ENCODE measurements around the gene TMEM212. TPM values are rescaled to one million over a fixed set of nuclear protein-coding genes. Genes with fewer than 3 reads are reported as not detected.

TMEM212 gene
- total and polyA plus RNA-seq, 12 donors = 0.06 TPM; not detected in 11

DNA sequence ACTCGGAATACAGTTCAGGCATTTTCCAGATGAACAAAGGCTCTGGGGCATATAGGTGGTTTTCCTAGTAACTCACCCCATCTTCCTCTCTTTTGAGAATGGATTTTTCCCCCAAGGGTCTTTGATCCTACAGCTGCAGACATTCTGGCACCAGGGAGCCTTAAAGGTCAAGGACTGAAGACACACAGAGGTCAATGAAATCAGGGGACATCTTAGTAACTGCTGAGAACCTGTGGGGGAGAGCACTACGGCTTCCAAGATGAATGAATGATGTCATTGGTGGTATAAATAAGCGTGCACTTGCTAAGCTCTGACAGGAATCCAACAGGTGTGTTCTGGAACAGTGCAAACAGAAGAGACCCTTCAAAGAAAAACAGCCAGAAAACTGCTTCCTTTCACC lies 36.3 kb downstream of the TMEM212 start:
- intact Hi-C loops (cut with DNase I) = no loop called here
- Histone ChIP-seq H3K4me3 (no peak overlapping the region), H3K36me3 (replicated peaks in 1 of 2) (no peaks in the 10 kb centered on the region), H3K27me3 (no peaks in the 10 kb centered on the region), H3K9me3 (replicated peaks in 1 of 3) (no peaks in the 10 kb centered on the region), H3K27ac (peak overlapping the region in 1 of 5 donors; percentile 43), H3K4me1 (replicated peaks in 1 of 2) (peaks cover 0 to under 1% of the 10 kb centered on the region in 2 donors)
- DNase-seq = no peak
- TF ChIP-seq, protein P1, sequence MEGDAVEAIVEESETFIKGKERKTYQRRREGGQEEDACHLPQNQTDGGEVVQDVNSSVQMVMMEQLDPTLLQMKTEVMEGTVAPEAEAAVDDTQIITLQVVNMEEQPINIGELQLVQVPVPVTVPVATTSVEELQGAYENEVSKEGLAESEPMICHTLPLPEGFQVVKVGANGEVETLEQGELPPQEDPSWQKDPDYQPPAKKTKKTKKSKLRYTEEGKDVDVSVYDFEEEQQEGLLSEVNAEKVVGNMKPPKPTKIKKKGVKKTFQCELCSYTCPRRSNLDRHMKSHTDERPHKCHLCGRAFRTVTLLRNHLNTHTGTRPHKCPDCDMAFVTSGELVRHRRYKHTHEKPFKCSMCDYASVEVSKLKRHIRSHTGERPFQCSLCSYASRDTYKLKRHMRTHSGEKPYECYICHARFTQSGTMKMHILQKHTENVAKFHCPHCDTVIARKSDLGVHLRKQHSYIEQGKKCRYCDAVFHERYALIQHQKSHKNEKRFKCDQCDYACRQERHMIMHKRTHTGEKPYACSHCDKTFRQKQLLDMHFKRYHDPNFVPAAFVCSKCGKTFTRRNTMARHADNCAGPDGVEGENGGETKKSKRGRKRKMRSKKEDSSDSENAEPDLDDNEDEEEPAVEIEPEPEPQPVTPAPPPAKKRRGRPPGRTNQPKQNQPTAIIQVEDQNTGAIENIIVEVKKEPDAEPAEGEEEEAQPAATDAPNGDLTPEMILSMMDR (IDR thresholded peaks at IDR 0.05) = no peak
- no peak for TF ChIP-seq POLR2A (IDR thresholded peaks at IDR 0.05)
- WGBS, 4 donors = 69 to 83% (median 81%) methylated on average over 3 of the region's 3 CpGs

DNA sequence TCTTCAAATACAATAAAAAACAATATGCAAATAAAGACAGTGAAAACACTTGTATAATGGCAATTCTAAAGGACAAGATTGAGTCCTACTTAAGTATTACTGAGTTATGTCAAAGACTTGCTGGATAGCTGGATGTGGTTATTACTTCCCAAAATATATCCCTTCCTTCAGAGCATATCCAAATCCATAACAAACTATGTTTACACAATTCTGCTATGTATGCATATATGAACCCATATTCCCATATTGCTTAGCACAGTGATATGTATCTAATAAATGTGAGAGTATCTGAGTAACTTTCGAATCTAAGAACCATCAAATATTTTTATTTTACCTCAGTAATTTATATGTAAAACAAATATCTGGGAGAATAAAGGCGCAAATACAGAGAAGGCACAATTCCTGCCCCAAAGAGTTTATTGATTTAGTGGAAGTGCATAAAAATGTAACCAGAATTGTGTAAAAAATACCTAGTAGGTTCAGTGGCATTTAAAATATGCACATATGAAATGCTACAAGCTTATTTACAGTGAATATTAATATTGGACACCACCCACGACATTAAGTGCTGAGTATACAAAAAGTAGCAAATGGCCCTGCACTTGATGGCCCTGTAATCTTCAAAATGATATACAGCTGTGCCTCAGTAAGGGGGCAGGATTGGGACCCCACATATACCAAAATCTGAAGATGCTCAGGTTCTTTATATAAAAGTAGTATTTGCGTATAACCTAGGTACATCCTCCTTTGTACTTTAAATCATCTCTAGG lies 37.1 kb downstream of the TMEM212 start:
- DNase-seq = no peak
- Histone ChIP-seq H3K27me3 (no peaks in the 10 kb centered on the region), H3K36me3 (replicated peaks in 1 of 2) (no peaks in the 10 kb centered on the region), H3K4me3 (no peak overlapping the region), H3K4me1 (replicated peaks in 1 of 2) (no peaks in the 10 kb centered on the region), H3K9me3 (replicated peaks in 1 of 3) (no peaks in the 10 kb centered on the region), H3K27ac (no peak overlapping the region)
- 89 to 93% (median 91%) methylated on average over 4 of the region's 4 CpGs for WGBS, 4 donors
- TF ChIP-seq, protein P1 (IDR thresholded peaks at IDR 0.05) = no peak
- no peak for TF ChIP-seq POLR2A (IDR thresholded peaks at IDR 0.05)
- intact Hi-C loops (cut with DNase I) = no loop called here

DNA sequence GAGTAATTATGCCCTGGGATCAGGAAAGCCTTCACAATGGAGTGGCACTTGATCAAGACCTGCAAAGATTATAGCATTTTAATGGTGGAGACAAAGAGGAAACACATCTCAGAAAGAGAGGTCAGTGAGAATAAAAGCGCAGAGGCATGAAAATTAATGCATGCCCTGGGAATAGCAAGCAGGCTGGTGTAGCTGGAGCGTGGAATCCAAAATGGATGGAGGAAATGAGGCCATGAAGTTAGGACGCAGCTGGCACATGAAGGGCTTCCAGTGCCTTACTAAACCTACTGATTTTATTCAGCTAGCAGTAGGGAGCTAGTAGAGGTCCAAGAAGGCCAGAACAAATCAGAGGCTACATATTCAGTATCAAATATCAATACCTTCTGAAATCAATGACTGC lies 38.1 kb downstream of the TMEM212 start:
- intact Hi-C loops (cut with DNase I) = no loop called here
- TF ChIP-seq POLR2A (IDR thresholded peaks at IDR 0.05) = no peak
- TF ChIP-seq, protein P1 (IDR thresholded peaks at IDR 0.05) = no peak
- no peaks in the 10 kb centered on the region for H3K9me3 ChIP-seq (replicated peaks in 1 of 3)
- no peaks in the 10 kb centered on the region for H3K36me3 ChIP-seq (replicated peaks in 1 of 2)
- no peaks in the 10 kb centered on the region for H3K4me1 ChIP-seq (replicated peaks in 1 of 2)
- 91 to 97% (median 94%) methylated on average over 3 of the region's 3 CpGs for WGBS, 4 donors
- DNase-seq = no peak
- no peak overlapping the region for H3K27ac ChIP-seq
- H3K27me3 ChIP-seq = no peaks in the 10 kb centered on the region
- no peak overlapping the region for H3K4me3 ChIP-seq

DNA sequence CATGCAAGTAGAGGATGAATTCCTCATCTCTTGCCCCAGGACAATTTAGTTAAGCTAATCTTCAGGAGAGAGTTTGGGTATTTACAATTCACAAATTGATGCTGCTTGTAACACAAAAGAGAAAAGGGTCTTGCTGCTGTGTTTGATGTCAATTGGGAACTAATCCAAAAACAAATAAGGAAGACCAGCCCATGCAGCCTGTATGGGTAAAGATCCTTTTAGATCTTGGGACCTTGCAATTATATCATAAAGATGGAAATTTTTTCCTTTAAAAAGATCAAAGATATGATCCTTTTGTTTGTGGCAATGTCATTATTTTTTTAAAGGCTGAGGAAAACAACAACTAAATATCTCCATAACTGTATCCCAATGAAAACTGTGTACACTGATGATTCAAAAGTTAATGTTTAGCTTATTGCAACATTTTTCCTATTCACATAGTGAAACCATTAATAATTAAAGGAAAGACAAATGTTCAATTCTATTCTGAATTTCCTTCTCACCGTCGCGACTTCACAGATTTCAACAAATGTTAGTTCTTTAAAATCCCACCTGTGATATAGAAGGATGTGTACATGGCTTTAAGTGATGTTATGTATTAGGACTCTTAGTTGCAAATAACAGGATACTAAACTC lies 40.2 kb downstream of the TMEM212 start:
- H3K4me1 ChIP-seq (replicated peaks in 1 of 2) = no peaks in the 10 kb centered on the region
- TF ChIP-seq, protein P1 (IDR thresholded peaks at IDR 0.05) = no peak
- no peak for TF ChIP-seq POLR2A (IDR thresholded peaks at IDR 0.05)
- no peak for DNase-seq
- H3K9me3 ChIP-seq (replicated peaks in 1 of 3) = no peaks in the 10 kb centered on the region
- intact Hi-C loops (cut with DNase I) = no loop called here
- no peak overlapping the region for H3K4me3 ChIP-seq
- H3K36me3 ChIP-seq (replicated peaks in 1 of 2) = no peaks in the 10 kb centered on the region
- no peak overlapping the region for H3K27ac ChIP-seq
- no peaks in the 10 kb centered on the region for H3K27me3 ChIP-seq
- WGBS, 4 donors = 93 to 96% (median 96%) methylated on average over 3 of the region's 3 CpGs

Data from adrenal gland (tissue), 12 donors.